ENCODE results near the gene NUMA1. TPM values are rescaled to one million over a fixed set of nuclear protein-coding genes. Genes with fewer than 3 reads are reported as not detected.

NUMA1 gene
- total RNA-seq, 1 donor from 2014 or later, result 207 TPM

- Mint-ChIP-seq H3K9me3 (ENCODE audit: unreplicated experiment) (peaks cover 13% of the 10 kb centered on the region), H3K27ac (ENCODE audit: unreplicated experiment) (no peak overlapping the region), H3K4me1 (ENCODE audit: low read depth, unreplicated experiment) (peaks cover 3% of the 10 kb centered on the region), H3K36me3 (ENCODE audit: unreplicated experiment) (peaks cover 6% of the 10 kb centered on the region), H3K27me3 (ENCODE audit: unreplicated experiment) (peaks cover 19% of the 10 kb centered on the region), H3K4me3 (ENCODE audit: unreplicated experiment) (no peak overlapping the region)
- TF ChIP-seq, protein P1, sequence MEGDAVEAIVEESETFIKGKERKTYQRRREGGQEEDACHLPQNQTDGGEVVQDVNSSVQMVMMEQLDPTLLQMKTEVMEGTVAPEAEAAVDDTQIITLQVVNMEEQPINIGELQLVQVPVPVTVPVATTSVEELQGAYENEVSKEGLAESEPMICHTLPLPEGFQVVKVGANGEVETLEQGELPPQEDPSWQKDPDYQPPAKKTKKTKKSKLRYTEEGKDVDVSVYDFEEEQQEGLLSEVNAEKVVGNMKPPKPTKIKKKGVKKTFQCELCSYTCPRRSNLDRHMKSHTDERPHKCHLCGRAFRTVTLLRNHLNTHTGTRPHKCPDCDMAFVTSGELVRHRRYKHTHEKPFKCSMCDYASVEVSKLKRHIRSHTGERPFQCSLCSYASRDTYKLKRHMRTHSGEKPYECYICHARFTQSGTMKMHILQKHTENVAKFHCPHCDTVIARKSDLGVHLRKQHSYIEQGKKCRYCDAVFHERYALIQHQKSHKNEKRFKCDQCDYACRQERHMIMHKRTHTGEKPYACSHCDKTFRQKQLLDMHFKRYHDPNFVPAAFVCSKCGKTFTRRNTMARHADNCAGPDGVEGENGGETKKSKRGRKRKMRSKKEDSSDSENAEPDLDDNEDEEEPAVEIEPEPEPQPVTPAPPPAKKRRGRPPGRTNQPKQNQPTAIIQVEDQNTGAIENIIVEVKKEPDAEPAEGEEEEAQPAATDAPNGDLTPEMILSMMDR (IDR thresholded peaks at IDR 0.05; ENCODE audit: partially characterized antibody, unreplicated experiment), result no peak
- no peak for DNase-seq
Observed at GRCh38 chr11:72012897-72013721, 67.2 kb downstream of the NUMA1 start.

GRCh38 chr11:72012091-72012630 is 68.2 kb downstream of the NUMA1 start:
- Mint-ChIP-seq H3K4me1 (ENCODE audit: low read depth, unreplicated experiment) (peaks cover 3% of the 10 kb centered on the region), H3K9me3 (ENCODE audit: unreplicated experiment) (peaks cover 15% of the 10 kb centered on the region), H3K27me3 (ENCODE audit: unreplicated experiment) (peaks cover 15% of the 10 kb centered on the region), H3K36me3 (ENCODE audit: unreplicated experiment) (peaks cover 6% of the 10 kb centered on the region), H3K4me3 (ENCODE audit: unreplicated experiment) (no peak overlapping the region), H3K27ac (ENCODE audit: unreplicated experiment) (peak overlapping the region; percentile 22)
- DNase-seq, result no peak
- TF ChIP-seq, protein P1 (IDR thresholded peaks at IDR 0.05; ENCODE audit: partially characterized antibody, unreplicated experiment), result no peak

GRCh38 chr11:72010529-72011233 is 69.7 kb downstream of the NUMA1 start:
- TF ChIP-seq, protein P1 (IDR thresholded peaks at IDR 0.05; ENCODE audit: partially characterized antibody, unreplicated experiment), result no peak
- H3K27ac Mint-ChIP-seq (ENCODE audit: unreplicated experiment), result peak overlapping the region; percentile 9
- no peak for DNase-seq
- H3K36me3 Mint-ChIP-seq (ENCODE audit: unreplicated experiment), result no peaks in the 10 kb centered on the region
- peaks cover 20% of the 10 kb centered on the region for H3K9me3 Mint-ChIP-seq (ENCODE audit: unreplicated experiment)
- H3K4me3 Mint-ChIP-seq (ENCODE audit: unreplicated experiment), result no peak overlapping the region
- H3K4me1 Mint-ChIP-seq (ENCODE audit: low read depth, unreplicated experiment), result peaks cover 3% of the 10 kb centered on the region
- H3K27me3 Mint-ChIP-seq (ENCODE audit: unreplicated experiment), result peaks cover 13% of the 10 kb centered on the region

- no peaks in the 10 kb centered on the region for H3K36me3 Mint-ChIP-seq (ENCODE audit: unreplicated experiment)
- peaks cover 14% of the 10 kb centered on the region for H3K9me3 Mint-ChIP-seq (ENCODE audit: unreplicated experiment)
- no peak overlapping the region for H3K4me3 Mint-ChIP-seq (ENCODE audit: unreplicated experiment)
- no peak for DNase-seq
- H3K4me1 Mint-ChIP-seq (ENCODE audit: low read depth, unreplicated experiment), result peaks cover 4% of the 10 kb centered on the region
- H3K27ac Mint-ChIP-seq (ENCODE audit: unreplicated experiment), result peak overlapping the region; percentile 30
- peaks cover 9% of the 10 kb centered on the region for H3K27me3 Mint-ChIP-seq (ENCODE audit: unreplicated experiment)
- TF ChIP-seq, protein P1 (IDR thresholded peaks at IDR 0.05; ENCODE audit: partially characterized antibody, unreplicated experiment), result no peak
Observed at GRCh38 chr11:72009156-72009555, 71.2 kb downstream of the NUMA1 start.

All from glutamatergic neuron (in vitro differentiated cells).